ENCODE data around the gene EGLN1.

The EGLN1 gene

DNA sequence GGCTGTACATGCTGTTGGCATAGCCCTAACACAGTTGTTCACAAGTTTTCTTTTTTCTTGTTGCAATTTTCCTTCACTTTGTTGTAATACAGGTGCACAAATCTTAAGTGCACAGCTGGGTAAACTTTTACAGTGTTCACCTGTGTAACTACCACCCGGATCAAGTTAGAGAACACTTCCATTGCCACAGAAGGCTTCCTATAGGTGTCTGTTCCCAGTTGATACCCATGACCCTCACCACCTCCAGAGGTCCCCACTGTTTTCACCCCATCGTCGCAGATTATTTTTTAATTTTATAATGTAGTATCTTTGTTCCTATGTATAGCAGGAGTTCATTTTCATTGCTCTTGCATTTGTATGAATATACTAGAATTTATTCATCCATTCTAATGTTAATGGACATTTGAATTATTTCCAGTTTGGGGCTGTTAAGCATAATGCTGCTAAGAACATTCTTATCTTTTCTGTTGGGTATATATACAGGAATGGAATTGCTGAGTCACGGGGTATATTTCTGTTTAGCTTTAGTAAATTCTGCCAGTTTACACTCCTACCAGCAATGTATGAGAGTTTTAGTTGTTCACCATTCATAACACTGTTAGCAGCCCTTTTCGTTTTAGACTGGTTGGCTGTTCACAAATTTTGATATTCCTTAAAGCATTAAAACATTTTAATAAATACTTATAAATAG, 67.6 kb downstream of the EGLN1 start:
- TF ChIP-seq EGR1 (IDR thresholded peaks at IDR 0.05) (no peak), TEAD4 (IDR thresholded peaks at IDR 0.05) (no peak), ZBTB7A (IDR thresholded peaks at IDR 0.05; ENCODE audit: low read depth) (no peak)

DNA sequence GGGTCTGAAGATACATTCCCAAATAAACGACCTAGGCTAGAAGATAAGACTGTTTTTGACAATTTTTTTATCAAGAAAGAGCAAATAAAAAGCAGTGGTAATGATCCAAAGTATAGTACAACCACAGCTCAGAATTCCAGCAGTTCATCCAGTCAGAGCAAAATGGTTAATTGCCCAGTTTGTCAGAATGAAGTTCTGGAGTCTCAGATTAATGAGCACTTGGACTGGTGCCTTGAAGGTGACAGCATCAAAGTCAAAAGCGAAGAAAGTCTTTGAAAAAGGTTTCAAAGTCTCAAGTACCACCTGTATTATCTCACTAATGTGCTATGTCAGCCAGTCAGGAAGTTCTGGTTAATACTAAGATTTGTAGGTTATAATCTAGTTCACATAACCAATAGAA, 69.0 kb downstream of the EGLN1 start:
- no peak for TF ChIP-seq YY1 (IDR thresholded peaks at IDR 0.05; ENCODE audit: low read depth)
- TF ChIP-seq, protein P1, sequence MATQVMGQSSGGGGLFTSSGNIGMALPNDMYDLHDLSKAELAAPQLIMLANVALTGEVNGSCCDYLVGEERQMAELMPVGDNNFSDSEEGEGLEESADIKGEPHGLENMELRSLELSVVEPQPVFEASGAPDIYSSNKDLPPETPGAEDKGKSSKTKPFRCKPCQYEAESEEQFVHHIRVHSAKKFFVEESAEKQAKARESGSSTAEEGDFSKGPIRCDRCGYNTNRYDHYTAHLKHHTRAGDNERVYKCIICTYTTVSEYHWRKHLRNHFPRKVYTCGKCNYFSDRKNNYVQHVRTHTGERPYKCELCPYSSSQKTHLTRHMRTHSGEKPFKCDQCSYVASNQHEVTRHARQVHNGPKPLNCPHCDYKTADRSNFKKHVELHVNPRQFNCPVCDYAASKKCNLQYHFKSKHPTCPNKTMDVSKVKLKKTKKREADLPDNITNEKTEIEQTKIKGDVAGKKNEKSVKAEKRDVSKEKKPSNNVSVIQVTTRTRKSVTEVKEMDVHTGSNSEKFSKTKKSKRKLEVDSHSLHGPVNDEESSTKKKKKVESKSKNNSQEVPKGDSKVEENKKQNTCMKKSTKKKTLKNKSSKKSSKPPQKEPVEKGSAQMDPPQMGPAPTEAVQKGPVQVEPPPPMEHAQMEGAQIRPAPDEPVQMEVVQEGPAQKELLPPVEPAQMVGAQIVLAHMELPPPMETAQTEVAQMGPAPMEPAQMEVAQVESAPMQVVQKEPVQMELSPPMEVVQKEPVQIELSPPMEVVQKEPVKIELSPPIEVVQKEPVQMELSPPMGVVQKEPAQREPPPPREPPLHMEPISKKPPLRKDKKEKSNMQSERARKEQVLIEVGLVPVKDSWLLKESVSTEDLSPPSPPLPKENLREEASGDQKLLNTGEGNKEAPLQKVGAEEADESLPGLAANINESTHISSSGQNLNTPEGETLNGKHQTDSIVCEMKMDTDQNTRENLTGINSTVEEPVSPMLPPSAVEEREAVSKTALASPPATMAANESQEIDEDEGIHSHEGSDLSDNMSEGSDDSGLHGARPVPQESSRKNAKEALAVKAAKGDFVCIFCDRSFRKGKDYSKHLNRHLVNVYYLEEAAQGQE (IDR thresholded peaks at IDR 0.05; ENCODE audit: low read depth): no peak
- no peak for TF ChIP-seq TAF1 (IDR thresholded peaks at IDR 0.05; ENCODE audit: low read depth)
- TF ChIP-seq EP300 (IDR thresholded peaks at IDR 0.05; ENCODE audit: borderline replicate concordance): no peak
- no peak for TF ChIP-seq TCF12 (IDR thresholded peaks at IDR 0.05; ENCODE audit: low read depth)
- TF ChIP-seq, protein P2, sequence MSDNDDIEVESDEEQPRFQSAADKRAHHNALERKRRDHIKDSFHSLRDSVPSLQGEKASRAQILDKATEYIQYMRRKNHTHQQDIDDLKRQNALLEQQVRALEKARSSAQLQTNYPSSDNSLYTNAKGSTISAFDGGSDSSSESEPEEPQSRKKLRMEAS (IDR thresholded peaks at IDR 0.05): no peak
- no peak for TF ChIP-seq CREB1 (IDR thresholded peaks at IDR 0.05; ENCODE audit: low read depth)
- TF ChIP-seq, protein P3, sequence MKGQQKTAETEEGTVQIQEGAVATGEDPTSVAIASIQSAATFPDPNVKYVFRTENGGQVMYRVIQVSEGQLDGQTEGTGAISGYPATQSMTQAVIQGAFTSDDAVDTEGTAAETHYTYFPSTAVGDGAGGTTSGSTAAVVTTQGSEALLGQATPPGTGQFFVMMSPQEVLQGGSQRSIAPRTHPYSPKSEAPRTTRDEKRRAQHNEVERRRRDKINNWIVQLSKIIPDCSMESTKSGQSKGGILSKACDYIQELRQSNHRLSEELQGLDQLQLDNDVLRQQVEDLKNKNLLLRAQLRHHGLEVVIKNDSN (IDR thresholded peaks at IDR 0.05): no peak
- no peak for TF ChIP-seq ZBTB7A (IDR thresholded peaks at IDR 0.05; ENCODE audit: low read depth)
- TF ChIP-seq NFIC (IDR thresholded peaks at IDR 0.05): no peak
- no peak for TF ChIP-seq CEBPB (IDR thresholded peaks at IDR 0.05)
- TF ChIP-seq RAD21 (IDR thresholded peaks at IDR 0.05; ENCODE audit: low read depth): no peak
- no peak for TF ChIP-seq TEAD4 (IDR thresholded peaks at IDR 0.05)
- no peak for TF ChIP-seq EGR1 (IDR thresholded peaks at IDR 0.05)
- TF ChIP-seq FOXM1 (IDR thresholded peaks at IDR 0.05; ENCODE audit: borderline replicate concordance, low read depth): no peak

DNA sequence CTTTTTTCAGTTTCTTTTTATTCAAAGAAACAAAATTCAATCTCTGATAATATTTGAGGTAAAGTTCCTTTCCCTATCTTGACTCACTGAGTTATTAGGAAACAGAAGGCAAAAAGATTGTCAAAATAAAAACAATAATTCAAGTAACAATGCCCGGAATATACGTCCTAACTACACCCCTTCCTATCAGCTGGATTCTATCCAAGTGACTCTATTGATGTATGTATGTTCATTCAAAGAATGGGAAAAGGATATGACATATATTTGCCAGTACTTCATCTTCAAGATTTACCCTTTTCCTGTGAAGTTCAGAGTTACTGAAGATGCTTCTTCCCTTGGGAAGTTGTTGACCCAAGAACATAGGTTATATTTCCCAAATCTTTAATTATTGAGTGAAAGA, 70.3 kb downstream of the EGLN1 start:
- TF ChIP-seq ZBTB7A (IDR thresholded peaks at IDR 0.05; ENCODE audit: low read depth) (no peak), EGR1 (IDR thresholded peaks at IDR 0.05) (no peak), EP300 (IDR thresholded peaks at IDR 0.05; ENCODE audit: borderline replicate concordance) (no peak), CEBPB (IDR thresholded peaks at IDR 0.05) (no peak), TAF1 (IDR thresholded peaks at IDR 0.05; ENCODE audit: low read depth) (no peak)
- TF ChIP-seq, protein P2 (IDR thresholded peaks at IDR 0.05): no peak

DNA sequence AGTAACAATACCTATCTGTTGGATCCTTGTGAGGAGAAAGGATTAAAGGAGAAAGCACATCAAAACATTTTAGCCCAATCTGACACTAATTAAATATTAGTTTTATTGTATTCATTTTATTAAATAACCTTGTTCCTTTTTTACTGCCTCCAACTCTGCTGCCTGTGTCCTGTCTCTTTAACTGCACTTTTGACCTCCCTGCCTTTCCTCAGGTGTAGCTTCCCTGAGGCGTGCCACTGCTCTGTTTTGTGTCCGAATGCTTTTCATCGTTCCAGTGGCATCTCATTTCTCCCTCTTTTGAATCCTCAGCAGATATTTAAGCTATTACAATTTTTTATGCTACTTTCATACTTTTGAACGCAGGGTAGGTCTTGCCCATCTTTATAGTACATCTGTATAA, 73.6 kb downstream of the EGLN1 start:
- TF ChIP-seq RAD21 (IDR thresholded peaks at IDR 0.05; ENCODE audit: low read depth) (no peak), TCF12 (IDR thresholded peaks at IDR 0.05; ENCODE audit: low read depth) (no peak)

DNA sequence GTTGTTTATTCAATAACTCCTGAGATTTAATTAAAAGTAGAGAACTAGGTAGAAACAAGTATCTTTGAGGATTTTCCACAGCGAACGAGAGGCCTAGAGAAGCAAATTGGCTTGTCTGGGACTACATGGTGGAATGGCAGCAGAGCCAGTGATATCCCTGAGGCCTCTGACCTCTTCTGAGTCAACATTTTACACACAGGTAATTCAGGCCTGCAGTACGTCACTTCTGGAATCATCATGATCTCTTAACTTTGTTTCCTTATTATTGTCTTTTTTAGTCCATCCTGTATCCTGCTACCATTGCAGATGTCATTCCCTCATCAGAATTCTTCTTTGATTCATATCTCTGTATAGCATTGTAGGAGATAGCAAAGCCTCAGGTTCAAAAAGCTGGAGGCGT, 74.1 kb downstream of the EGLN1 start:
- TF ChIP-seq NFIC (IDR thresholded peaks at IDR 0.05) (no peak), EGR1 (IDR thresholded peaks at IDR 0.05) (no peak), CREB1 (IDR thresholded peaks at IDR 0.05; ENCODE audit: low read depth) (no peak), ZBTB7A (IDR thresholded peaks at IDR 0.05; ENCODE audit: low read depth) (no peak), TCF12 (IDR thresholded peaks at IDR 0.05; ENCODE audit: low read depth) (no peak), RAD21 (IDR thresholded peaks at IDR 0.05; ENCODE audit: low read depth) (no peak), FOXM1 (IDR thresholded peaks at IDR 0.05; ENCODE audit: borderline replicate concordance, low read depth) (no peak), CEBPB (IDR thresholded peaks at IDR 0.05) (no peak), TAF1 (IDR thresholded peaks at IDR 0.05; ENCODE audit: low read depth) (no peak), TEAD4 (IDR thresholded peaks at IDR 0.05) (no peak), EP300 (IDR thresholded peaks at IDR 0.05; ENCODE audit: borderline replicate concordance) (no peak), YY1 (IDR thresholded peaks at IDR 0.05; ENCODE audit: low read depth) (no peak)
- TF ChIP-seq, protein P3 (IDR thresholded peaks at IDR 0.05): no peak
- TF ChIP-seq, protein P2 (IDR thresholded peaks at IDR 0.05): no peak
- TF ChIP-seq, protein P1 (IDR thresholded peaks at IDR 0.05; ENCODE audit: low read depth): no peak

DNA sequence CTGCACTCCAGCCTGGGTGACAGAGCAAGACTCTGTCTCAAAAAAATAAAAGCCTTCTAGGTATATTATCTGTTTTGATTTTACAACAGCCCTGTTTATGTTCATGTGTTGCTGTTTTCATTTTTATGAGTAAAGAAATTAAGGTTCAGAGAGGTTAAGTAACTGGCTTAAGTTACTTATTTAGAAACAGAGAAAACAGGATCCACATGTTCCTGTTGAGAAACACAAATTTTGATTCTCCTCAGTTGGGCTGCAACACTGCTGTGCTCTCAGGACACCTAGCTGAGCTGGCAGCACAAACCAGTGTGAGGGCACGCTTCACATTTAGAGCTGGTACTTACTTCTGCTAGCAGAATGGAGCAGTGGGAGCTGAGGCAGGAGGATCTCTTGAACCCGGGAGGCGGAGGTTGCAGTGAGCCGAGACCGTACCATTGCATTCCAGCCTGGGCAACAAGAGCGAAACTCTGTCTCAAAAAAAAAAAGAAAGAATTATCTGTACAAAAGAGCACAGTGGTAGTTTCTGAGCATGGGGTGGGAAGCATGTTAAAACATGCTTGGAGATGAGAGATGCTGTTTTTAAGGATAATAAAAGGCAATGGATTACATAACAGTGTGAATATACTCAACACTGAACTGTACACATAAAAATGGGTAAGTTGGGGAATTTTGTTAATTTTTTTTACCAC, 81.6 kb downstream of the EGLN1 start:
- TF ChIP-seq CREB1 (IDR thresholded peaks at IDR 0.05; ENCODE audit: low read depth) (no peak), FOXM1 (IDR thresholded peaks at IDR 0.05; ENCODE audit: borderline replicate concordance, low read depth) (no peak), EGR1 (IDR thresholded peaks at IDR 0.05) (no peak), TCF12 (IDR thresholded peaks at IDR 0.05; ENCODE audit: low read depth) (no peak), TEAD4 (IDR thresholded peaks at IDR 0.05) (no peak), EP300 (IDR thresholded peaks at IDR 0.05; ENCODE audit: borderline replicate concordance) (no peak), RAD21 (IDR thresholded peaks at IDR 0.05; ENCODE audit: low read depth) (no peak), ZBTB7A (IDR thresholded peaks at IDR 0.05; ENCODE audit: low read depth) (no peak), NFIC (IDR thresholded peaks at IDR 0.05) (no peak), YY1 (IDR thresholded peaks at IDR 0.05; ENCODE audit: low read depth) (no peak), TAF1 (IDR thresholded peaks at IDR 0.05; ENCODE audit: low read depth) (no peak), CEBPB (IDR thresholded peaks at IDR 0.05) (no peak)
- TF ChIP-seq, protein P1 (IDR thresholded peaks at IDR 0.05; ENCODE audit: low read depth): no peak
- TF ChIP-seq, protein P2 (IDR thresholded peaks at IDR 0.05): no peak
- TF ChIP-seq, protein P3 (IDR thresholded peaks at IDR 0.05): no peak
